Measurements from ENCODE around the gene PSMD2.

PSMD2 gene

DNA sequence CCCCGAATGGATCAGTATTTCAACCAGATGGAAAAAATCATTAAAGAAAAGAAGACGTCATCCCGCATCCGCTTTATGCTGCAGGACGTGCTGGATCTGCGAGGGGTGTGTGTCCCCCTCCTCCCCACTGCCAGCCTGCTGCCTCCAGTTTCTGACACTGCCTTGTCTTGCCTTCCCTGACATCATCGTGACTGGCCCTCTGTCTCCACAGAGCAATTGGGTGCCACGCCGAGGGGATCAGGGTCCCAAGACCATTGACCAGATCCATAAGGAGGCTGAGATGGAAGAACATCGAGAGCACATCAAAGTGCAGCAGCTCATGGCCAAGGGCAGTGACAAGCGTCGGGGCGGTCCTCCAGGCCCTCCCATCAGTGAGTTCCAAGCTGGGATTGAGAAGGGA lies 26.2 kb downstream of the PSMD2 start:
- Histone ChIP-seq H3F3A (ENCODE audit: insufficient read depth, low read length) (peaks cover 6% of the 10 kb centered on the region; the same call in 1 of the 2 replicates), H3K27me3 (replicated peaks; ENCODE audit: insufficient read depth, low read length) (no peaks in the 10 kb centered on the region), H3K4me2 (ENCODE audit: low read depth, low read length) (no peak overlapping the region), H3K9me3 (replicated peaks; ENCODE audit: insufficient read depth, low read length) (no peaks in the 10 kb centered on the region), H3K4me1 (ENCODE audit: low read length) (no peaks in the 10 kb centered on the region), H3K27ac (ENCODE audit: low read length) (no peak overlapping the region), H4K20me1 (ENCODE audit: insufficient read depth, low read length) (peaks cover 16% of the 10 kb centered on the region; the same call in 1 of the 2 replicates), H3K9ac (ENCODE audit: low read length) (no peak overlapping the region), H3K9me2 (replicated peaks; ENCODE audit: insufficient read depth, low read length) (no peaks in the 10 kb centered on the region), H3K36me3 (replicated peaks; ENCODE audit: insufficient read depth, low read length) (peaks cover 81% of the 10 kb centered on the region), H2AFZ (ENCODE audit: low read length) (no peak overlapping the region), H3K4me3 (ENCODE audit: low read length) (no peak overlapping the region), H3K79me2 (ENCODE audit: low read length) (peaks cover 92% of the 10 kb centered on the region)
- DNase-seq: no peak
- TF ChIP-seq EZH2 (optimal IDR thresholded peaks at IDR 0.05; ENCODE audit: low read depth, low read length): no peak
- no peak for TF ChIP-seq CTCF (IDR thresholded peaks at IDR 0.05; ENCODE audit: low read length)
- no peak for TF ChIP-seq EZH2phosphoT487 (IDR thresholded peaks at IDR 0.05; ENCODE audit: low read length)

- no peak for DNase-seq
- peaks cover 11% of the 10 kb centered on the region; the same call in 1 of the 2 replicates for H4K20me1 ChIP-seq (ENCODE audit: insufficient read depth, low read length)
- H3K4me2 ChIP-seq (ENCODE audit: low read depth, low read length): no peak overlapping the region
- H3K9me2 ChIP-seq (replicated peaks; ENCODE audit: insufficient read depth, low read length): no peaks in the 10 kb centered on the region
- no peak overlapping the region for H3K9ac ChIP-seq (ENCODE audit: low read length)
- peaks cover 87% of the 10 kb centered on the region for H3K79me2 ChIP-seq (ENCODE audit: low read length)
- no peak overlapping the region for H2AFZ ChIP-seq (ENCODE audit: low read length)
- no peaks in the 10 kb centered on the region for H3K9me3 ChIP-seq (replicated peaks; ENCODE audit: insufficient read depth, low read length)
- TF ChIP-seq EZH2 (optimal IDR thresholded peaks at IDR 0.05; ENCODE audit: low read depth, low read length) (no peak), EZH2phosphoT487 (IDR thresholded peaks at IDR 0.05; ENCODE audit: low read length) (no peak)
- H3K4me1 ChIP-seq (ENCODE audit: low read length): no peaks in the 10 kb centered on the region
- no peaks in the 10 kb centered on the region for H3K27me3 ChIP-seq (replicated peaks; ENCODE audit: insufficient read depth, low read length)
- H3F3A ChIP-seq (ENCODE audit: insufficient read depth, low read length): peaks cover 8% of the 10 kb centered on the region; the same call in 1 of the 2 replicates
- H3K4me3 ChIP-seq (ENCODE audit: low read length): no peak overlapping the region
- no peak overlapping the region for H3K27ac ChIP-seq (ENCODE audit: low read length)
- peaks cover 75% of the 10 kb centered on the region for H3K36me3 ChIP-seq (replicated peaks; ENCODE audit: insufficient read depth, low read length)
These were observed 26.8 kb downstream of the PSMD2 start for GRCh38 chr3:184325715-184326369.

DNA sequence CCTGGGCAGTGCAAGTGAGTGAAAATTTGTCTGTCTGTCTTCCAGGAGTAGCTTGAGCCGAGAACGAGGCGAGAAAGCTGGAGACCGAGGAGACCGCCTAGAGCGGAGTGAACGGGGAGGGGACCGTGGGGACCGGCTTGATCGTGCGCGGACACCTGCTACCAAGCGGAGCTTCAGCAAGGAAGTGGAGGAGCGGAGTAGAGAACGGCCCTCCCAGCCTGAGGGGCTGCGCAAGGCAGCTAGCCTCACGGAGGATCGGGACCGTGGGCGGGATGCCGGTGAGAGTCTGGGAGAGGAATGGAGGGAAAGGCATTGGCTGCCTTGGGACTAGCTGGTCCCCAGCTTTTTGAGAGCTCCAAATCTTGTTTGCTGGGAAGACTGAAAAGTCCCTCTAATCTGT lies 28.1 kb downstream of the PSMD2 start:
- Histone ChIP-seq H3K4me3 (ENCODE audit: low read length) (no peak overlapping the region), H3K4me1 (ENCODE audit: low read length) (no peaks in the 10 kb centered on the region), H2AFZ (ENCODE audit: low read length) (no peak overlapping the region), H3K4me2 (ENCODE audit: low read depth, low read length) (no peak overlapping the region), H3K9me3 (replicated peaks; ENCODE audit: insufficient read depth, low read length) (no peaks in the 10 kb centered on the region), H3K9ac (ENCODE audit: low read length) (no peak overlapping the region), H3K79me2 (ENCODE audit: low read length) (peaks cover 87% of the 10 kb centered on the region), H3K27me3 (replicated peaks; ENCODE audit: insufficient read depth, low read length) (no peaks in the 10 kb centered on the region), H3K36me3 (replicated peaks; ENCODE audit: insufficient read depth, low read length) (peaks cover 75% of the 10 kb centered on the region), H3F3A (ENCODE audit: insufficient read depth, low read length) (peaks cover 21% of the 10 kb centered on the region), H3K27ac (ENCODE audit: low read length) (no peak overlapping the region), H4K20me1 (ENCODE audit: insufficient read depth, low read length) (peaks cover 15% of the 10 kb centered on the region; the same call in 1 of the 2 replicates), H3K9me2 (replicated peaks; ENCODE audit: insufficient read depth, low read length) (no peaks in the 10 kb centered on the region)
- DNase-seq: no peak
- TF ChIP-seq EZH2 (optimal IDR thresholded peaks at IDR 0.05; ENCODE audit: low read depth, low read length) (no peak), CTCF (IDR thresholded peaks at IDR 0.05; ENCODE audit: low read length) (no peak), EZH2phosphoT487 (IDR thresholded peaks at IDR 0.05; ENCODE audit: low read length) (no peak)

DNA sequence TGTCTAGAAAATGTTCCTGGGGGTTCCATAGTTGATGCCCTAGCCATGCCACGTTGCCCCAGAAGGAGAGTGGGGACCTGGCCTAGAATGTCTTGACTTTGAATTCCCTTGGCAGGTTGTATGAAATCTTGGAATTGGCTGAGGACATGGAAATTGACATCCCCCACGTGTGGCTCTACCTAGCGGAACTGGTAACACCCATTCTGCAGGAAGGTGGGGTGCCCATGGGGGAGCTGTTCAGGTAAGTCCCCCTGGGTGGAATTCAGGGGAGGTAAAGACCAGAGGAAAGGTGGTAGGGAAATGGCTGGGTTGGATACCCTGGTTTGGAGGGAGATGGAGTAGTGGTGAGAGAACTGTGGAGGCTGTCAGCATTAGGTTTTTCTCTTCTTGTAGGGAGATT lies 29.5 kb downstream of the PSMD2 start:
- Histone ChIP-seq H3K79me2 (ENCODE audit: low read length) (peaks cover 87% of the 10 kb centered on the region), H3K27me3 (replicated peaks; ENCODE audit: insufficient read depth, low read length) (no peaks in the 10 kb centered on the region), H3K9me2 (replicated peaks; ENCODE audit: insufficient read depth, low read length) (no peaks in the 10 kb centered on the region), H4K20me1 (ENCODE audit: insufficient read depth, low read length) (peaks cover 27% of the 10 kb centered on the region), H3K4me3 (ENCODE audit: low read length) (no peak overlapping the region), H3K36me3 (replicated peaks; ENCODE audit: insufficient read depth, low read length) (peaks cover 69% of the 10 kb centered on the region), H3K9ac (ENCODE audit: low read length) (no peak overlapping the region), H3K27ac (ENCODE audit: low read length) (no peak overlapping the region), H3K9me3 (replicated peaks; ENCODE audit: insufficient read depth, low read length) (no peaks in the 10 kb centered on the region), H3F3A (ENCODE audit: insufficient read depth, low read length) (peaks cover 35% of the 10 kb centered on the region), H2AFZ (ENCODE audit: low read length) (no peak overlapping the region), H3K4me1 (ENCODE audit: low read length) (no peaks in the 10 kb centered on the region), H3K4me2 (ENCODE audit: low read depth, low read length) (no peak overlapping the region)
- no peak for DNase-seq
- TF ChIP-seq CTCF (IDR thresholded peaks at IDR 0.05; ENCODE audit: low read length) (no peak), EZH2 (optimal IDR thresholded peaks at IDR 0.05; ENCODE audit: low read depth, low read length) (no peak), EZH2phosphoT487 (IDR thresholded peaks at IDR 0.05; ENCODE audit: low read length) (no peak)
